K562 (cell line): ENCODE measurements around the gene SCN2B. TPM values are rescaled to one million over a fixed set of nuclear protein-coding genes. Genes with fewer than 3 reads are reported as not detected.

Experiments
- ATAC-seq: fragments of 200-7000 bp; cut with Tn5 transposase; 3 replicates; pipeline ENCODE4 v1.9.1; 2020; ENCODE audit warnings: moderate library complexity
- BruUV-seq: library from RNA; stranded (reverse); fragments of 400-500 nt; replicated peaks from 2 replicates; lab custom pipeline; 2021; lab: Mats Ljungman, UMichigan
- CTCF ChIA-PET: fragments of 300-600 bp; formaldehyde crosslinking; extraction: SDS; loops from one replicate; lab custom pipeline; 2021; ENCODE audit warnings: low intra/inter-chr PET ratio; lab: Yijun Ruan, JAX
- POLR2A ChIA-PET: fragments of 300-600, 350-650 bp; sonication (Branson Sonifier 250); formaldehyde crosslinking; extraction: SDS; loops from one replicate; lab custom pipeline; 2021; ENCODE audit warnings: antibody characterized with exemption, inconsistent platforms; lab: Yijun Ruan, JAX
- DNase-seq, 4 experiments: peaks; one replicate each; pipeline versions ENCODE4 v3.0.0 to v3.0.0-alpha.2; 2011 to 2018; ENCODE audit warnings: low spot score in 3 of 4, mixed read lengths in 3 of 4; ENCODE audit errors: extremely low read depth in 1 of 4
- FAIRE-seq: peaks from 2 replicates; lab custom pipeline; 2011; peaks lifted over from hg19 to GRCh38; lab: Jason Lieb, UNC
- H2AFZ ChIP-seq: 2 replicates; pipeline ENCODE4 v1.6.0; 2011; ENCODE audit warnings: low read depth, low read length, control low read depth, inconsistent platforms
- H3K27ac ChIP-seq: fragments of 200-600 bp; 3 replicates; pipeline ENCODE4 v1.8.0; 2011; ENCODE audit warnings: low read depth, mild to moderate bottlenecking, control low read depth, inconsistent platforms, low read length, moderate library complexity, mixed read lengths; ENCODE audit errors: extremely low read depth
- H3K27me3 ChIP-seq, 2 experiments: fragments of 300-600 bp in 1 of 2; 2 replicates in 1 of 2; 3 replicates in 1 of 2; pipeline versions ENCODE4 v1.6.0 to v1.8.0; 2011; ENCODE audit warnings: inconsistent platforms in 2 of 2, low read length in 2 of 2, mild to moderate bottlenecking in 1 of 2, mixed read lengths in 1 of 2, moderate library complexity in 1 of 2; ENCODE audit not compliant: control insufficient read depth in 2 of 2, insufficient read depth in 2 of 2
- H3K36me3 ChIP-seq: fragments of 300-600 bp; 3 replicates; pipeline ENCODE4 v1.8.0; 2011; ENCODE audit warnings: mild to moderate bottlenecking, low read length, inconsistent platforms; ENCODE audit not compliant: control insufficient read depth, insufficient read depth
- H3K4me1 ChIP-seq, 2 experiments: fragments of 200-600 bp in 1 of 2; replicated peaks in 1 of 2; 2 replicates in 1 of 2; 3 replicates in 1 of 2; pipeline versions ENCODE4 v1.5.1 to v1.8.0; 2011; ENCODE audit warnings: inconsistent platforms in 2 of 2, low read length in 2 of 2, mild to moderate bottlenecking in 1 of 2, mixed read lengths in 1 of 2, moderate library complexity in 1 of 2; ENCODE audit not compliant: control insufficient read depth in 2 of 2, insufficient read depth in 2 of 2
- H3K4me2 ChIP-seq: 2 replicates; pipeline ENCODE4 v1.6.1; 2011; ENCODE audit warnings: low read length, control low read depth, inconsistent platforms, mixed read lengths; ENCODE audit not compliant: insufficient read depth
- H3K4me3 ChIP-seq: fragments of 200-600 bp; sonication (generic), shearing (Covaris generic); 2 replicates; pipeline ENCODE4 v1.5.1; 2016; ENCODE audit warnings: control low read depth, inconsistent platforms
- H3K79me2 ChIP-seq: fragments of 200-600 bp; 3 replicates; pipeline ENCODE4 v1.8.0; 2011; ENCODE audit warnings: low read length, inconsistent platforms; ENCODE audit not compliant: control insufficient read depth, insufficient read depth
- H3K9ac ChIP-seq, 2 experiments: 2 replicates each; pipeline versions ENCODE4 v1.6.0 to v1.6.1; 2011; ENCODE audit warnings: low read depth in 2 of 2, low read length in 2 of 2, control low read depth in 1 of 2, inconsistent platforms in 1 of 2, mild to moderate bottlenecking in 1 of 2, mixed read lengths in 1 of 2; ENCODE audit not compliant: insufficient read depth in 1 of 2
- H3K9me1 ChIP-seq: one replicate; pipeline ENCODE4 v1.6.0; 2011; ENCODE audit warnings: inconsistent platforms, mild to moderate bottlenecking, low read length, moderate library complexity; ENCODE audit not compliant: control insufficient read depth, insufficient read depth
- H3K9me3 ChIP-seq: replicated peaks from 2 replicates; pipeline ENCODE4 v1.5.1; 2011; ENCODE audit warnings: low read depth, low read length, inconsistent platforms; ENCODE audit not compliant: control insufficient read depth, insufficient read depth
- H4K20me1 ChIP-seq: replicated peaks from 2 replicates; pipeline ENCODE4 v1.6.1; 2011; ENCODE audit warnings: low read length, inconsistent platforms, mixed read lengths; ENCODE audit not compliant: control insufficient read depth, insufficient read depth
- GTF3C2 ChIP-seq: IDR thresholded peaks from 3 replicates; pipeline ENCODE4 v1.6.1; 2011; ENCODE audit warnings: borderline replicate concordance, mild to moderate bottlenecking, moderate library complexity; ENCODE audit not compliant: insufficient read length; ENCODE audit errors: extremely low read depth
- HDAC3 ChIP-seq: fragments of 450-650 bp; IDR thresholded peaks from 2 replicates; pipeline ENCODE4 v1.6.1; 2018; ENCODE audit warnings: borderline replicate concordance, mild to moderate bottlenecking, moderate library complexity; ENCODE audit not compliant: partially characterized antibody
- ZBTB17 ChIP-seq: fragments of 450-650 bp; formaldehyde crosslinking; IDR thresholded peaks from 2 replicates; pipeline ENCODE4 v1.4.0; 2020; ENCODE audit warnings: mild to moderate bottlenecking
- ZKSCAN3 ChIP-seq: fragments of 250-450 bp; sonication (Bioruptor Pico); IDR thresholded peaks from 2 replicates; pipeline ENCODE4 v1.4.0; 2020
- ZNF280A ChIP-seq: fragments of 450-650 bp; IDR thresholded peaks from 2 replicates; pipeline ENCODE4 v1.6.1; 2018; ENCODE audit warnings: mild to moderate bottlenecking, low read depth; ENCODE audit not compliant: partially characterized antibody
- WGBS: fragments of 100-300 bp; shearing (Covaris generic); methylation state at CpG from one replicate; pipeline ENCODE4 v1.1.6; 2016; ENCODE audit warnings: low coverage, mixed read lengths; ENCODE audit not compliant: insufficient coverage; ENCODE audit errors: missing lambda C conversion rate; 5-methylcytosine and 5-hydroxymethylcytosine counted together
- in situ Hi-C: fragments of 300-500 bp; cut with MboI; formaldehyde crosslinking; loops from 4 replicates; pipeline ENCODE4 v1.15.0; 2018; ENCODE audit warnings: inconsistent platforms, mixed read lengths
- intact Hi-C: fragments of 100-400 bp; cut with micrococcal nuclease; formaldehyde crosslinking; loops from 2 replicates; pipeline ENCODE4 v1.14.2; 2022
- polyA plus RNA-seq, 8 experiments: library from polyadenylated mRNA; depleted of rRNA in 4 of 8; stranded (reverse) in 5 of 8; unstranded in 3 of 8; fragments of >200 nt; fragmentation: Nextera tagmentation in 2 of 8; fragmentation: Illumina TruSeq in 1 of 8; extraction: Ambion mirVana in 2 of 8; extraction: Trizol in 1 of 8; gene quantifications; 2 replicates each; pipeline versions ENCODE4 v1.2.1 to v1.2.3, GENCODE V29; 2011 to 2014; ENCODE audit warnings: inconsistent platforms in 1 of 8, missing spikeins in 1 of 8
- total RNA-seq, 7 experiments: library from RNA; depleted of rRNA in 6 of 7; stranded (reverse); fragments of >200 nt in 6 of 7; fragmentation: Illumina TruSeq in 2 of 7; extraction: Trizol in 2 of 7; gene quantifications; 2 replicates each; pipeline versions ENCODE4 v1.2.1 to v1.2.3, GENCODE V29; 2011 to 2021; ENCODE audit warnings: low replicate concordance in 1 of 7

The SCN2B gene
- total and polyA plus RNA-seq, 9 of the 15 experiments (the other 6 are each of a cell fraction or from before 2014, with no cell fraction given), result not detected

GRCh38 chr11:118120793-118121192, 55.6 kb downstream of the SCN2B start (continued):
- TF ChIP-seq HDAC3 (no peak), ZBTB17 (CRISPR knock-in tag) (no peak), ZKSCAN3 (CRISPR knock-in tag) (no peak), ZNF280A (peak; percentile 29)

GRCh38 chr11:118117790-118118601, 58.4 kb downstream of the SCN2B start:
- H3K4me3 ChIP-seq, result no peak overlapping the region
- BruUV-seq, result no TSS peak
- no peaks in the 10 kb centered on the region for H3K27me3 ChIP-seq
- DNase-seq (no peak), ATAC-seq (no peak), FAIRE-seq (no peak)
- H3K9ac ChIP-seq, result no peak overlapping the region
- H4K20me1 ChIP-seq, result no peaks in the 10 kb centered on the region
- H3K9me1 ChIP-seq, result no peaks in the 10 kb centered on the region
- ChIA-PET POLR2A (interaction anchor here (1.3 kb wide), 1 partner anchor 15 kb away, joined by 3 read pairs; no protein-coding TSS in a partner anchor), CTCF (interaction anchor here (0.7 kb wide), 1 partner anchor 57 kb away, joined by 3 read pairs; no protein-coding TSS in a partner anchor)
- TF ChIP-seq GTF3C2, result no peak
- no peak overlapping the region for H3K4me2 ChIP-seq
- no peaks in the 10 kb centered on the region for H3K79me2 ChIP-seq
- H3K9me3 ChIP-seq, result no peaks in the 10 kb centered on the region
- WGBS, result 42% methylated on average over 8 of the region's 9 CpGs
- H3K4me1 ChIP-seq, result no peaks in the 10 kb centered on the region; a peak in 1 of 5 replicates
- no peak overlapping the region for H3K27ac ChIP-seq
- H2AFZ ChIP-seq, result no peak overlapping the region
- no peaks in the 10 kb centered on the region for H3K36me3 ChIP-seq
- intact Hi-C loops, result no loop called here
- in situ Hi-C loops, result no loop called here
